ENCODE results near the gene RHOC.

RHOC gene

DNA sequence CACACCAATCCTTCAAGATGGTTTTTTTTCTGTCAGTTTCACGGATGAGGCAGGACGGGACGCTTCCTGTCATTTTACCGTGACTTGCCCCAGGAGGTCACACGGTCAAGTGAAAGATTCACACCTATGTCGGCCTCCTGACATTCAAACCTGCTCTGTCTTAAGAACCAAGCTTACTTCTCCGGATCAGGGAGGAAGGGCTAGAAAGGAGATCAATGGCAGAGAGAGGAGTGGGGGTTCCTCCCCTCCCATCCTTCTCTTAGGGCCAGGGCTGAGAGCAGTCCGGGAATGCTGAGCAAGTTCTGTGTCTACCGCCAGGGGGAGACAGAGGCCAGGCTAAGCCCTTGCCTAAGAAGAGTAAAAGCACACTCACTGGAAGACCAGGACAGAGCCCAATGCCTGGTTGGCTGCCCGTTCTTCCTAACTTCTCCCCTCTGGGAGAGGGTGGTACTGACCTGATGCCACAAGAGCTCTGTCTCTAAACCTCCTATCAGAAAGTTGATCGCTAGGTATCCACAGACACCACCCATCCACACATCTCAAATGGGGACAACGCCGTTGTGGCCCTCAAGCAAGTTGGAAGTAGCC lies 9.3 kb upstream of the RHOC start:
- peak; percentile 78 for DNase-seq

DNA sequence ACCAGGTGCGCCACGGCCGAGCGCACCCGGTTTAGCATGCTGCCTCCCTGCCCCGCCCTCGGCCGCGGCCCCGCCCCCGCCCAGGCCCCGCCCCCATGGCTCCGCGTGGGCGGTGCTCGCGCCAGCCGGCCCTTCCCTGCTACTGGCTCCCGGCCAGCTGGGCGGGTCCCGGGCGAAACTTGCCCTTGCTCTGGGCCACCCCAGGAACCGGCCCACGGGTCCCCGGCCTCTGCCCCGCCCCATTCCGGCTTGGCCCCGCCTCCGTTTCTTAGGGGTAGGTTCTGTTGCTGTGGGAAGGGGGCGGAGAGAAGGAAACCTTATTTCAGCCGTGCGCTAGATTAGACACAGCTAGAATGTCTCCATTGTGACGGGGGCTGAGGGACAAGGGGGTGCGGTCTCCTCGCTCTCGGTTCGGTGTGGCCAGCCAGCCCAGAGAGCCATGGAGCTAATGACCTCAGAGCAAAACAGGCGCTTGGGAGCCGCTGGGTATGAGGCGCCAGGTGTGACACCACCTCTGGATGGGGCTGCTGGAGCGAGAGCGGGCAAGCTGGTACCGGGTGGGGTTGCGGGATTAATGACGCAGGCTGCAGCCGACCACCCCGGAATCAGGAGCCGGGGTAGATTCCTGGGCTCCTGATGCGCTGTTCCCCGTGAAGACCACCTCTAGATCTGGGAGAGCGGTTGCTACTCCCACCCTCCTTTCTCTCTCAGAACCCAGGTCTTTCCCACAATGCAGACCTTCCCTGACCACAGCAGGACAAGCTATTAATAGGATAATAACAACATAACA lies 8.5 kb upstream of the RHOC start, which contains the start of gene PPM1J:
TSS of gene PPM1J (minus strand) at position 69 of the 790 bp plus-strand sequence. CDS start at position 38, 31 bp downstream.
- peak; percentile 68 for DNase-seq

DNA sequence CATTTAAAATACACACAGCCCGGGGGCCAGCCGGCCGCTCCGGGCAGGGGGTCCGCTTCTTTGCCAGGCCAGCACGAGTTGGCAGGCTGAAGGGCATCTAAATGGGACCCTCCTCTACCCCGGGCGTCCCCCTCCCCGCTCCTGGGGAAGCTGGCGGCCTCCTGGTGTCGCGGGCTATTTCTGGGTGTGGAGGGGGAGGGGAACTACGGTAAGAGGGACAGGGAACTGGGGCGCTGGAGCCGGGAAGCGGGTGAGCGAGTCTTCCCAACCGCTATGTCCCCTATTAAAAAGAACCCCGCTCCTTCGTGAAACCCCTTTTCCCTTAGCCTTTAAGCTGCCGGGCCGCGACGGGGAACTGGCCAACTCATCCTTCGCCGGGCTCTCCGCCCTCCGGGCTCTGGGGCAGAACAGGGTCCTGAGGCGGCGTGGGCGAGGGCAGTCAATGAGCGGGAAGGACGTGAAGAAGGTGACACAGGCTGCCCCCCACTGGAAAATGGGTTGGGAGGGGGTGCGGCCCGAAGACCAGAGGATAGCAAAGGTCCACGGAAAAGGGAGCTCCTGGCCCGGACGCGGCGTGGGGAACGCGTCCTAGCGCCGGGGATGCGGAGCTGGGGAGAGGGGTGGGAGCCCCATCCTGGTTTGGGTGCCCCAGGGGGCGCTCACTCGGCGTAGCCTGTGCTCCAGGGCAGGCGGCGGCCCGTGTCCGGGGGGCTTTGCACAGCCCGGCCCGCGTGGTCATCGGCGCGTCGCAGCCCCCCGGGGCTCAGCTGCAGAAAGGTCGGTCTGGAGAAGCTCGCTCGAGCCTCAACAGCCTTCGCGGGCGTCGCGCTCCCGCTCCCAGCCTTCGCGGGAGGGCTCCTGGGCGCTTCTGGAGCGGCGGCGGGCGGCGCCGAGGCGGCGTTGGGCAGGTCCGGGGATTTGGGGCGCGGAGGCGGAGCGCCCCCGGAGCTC lies 7.7 kb upstream of the RHOC start:
- DNase-seq: no peak

DNA sequence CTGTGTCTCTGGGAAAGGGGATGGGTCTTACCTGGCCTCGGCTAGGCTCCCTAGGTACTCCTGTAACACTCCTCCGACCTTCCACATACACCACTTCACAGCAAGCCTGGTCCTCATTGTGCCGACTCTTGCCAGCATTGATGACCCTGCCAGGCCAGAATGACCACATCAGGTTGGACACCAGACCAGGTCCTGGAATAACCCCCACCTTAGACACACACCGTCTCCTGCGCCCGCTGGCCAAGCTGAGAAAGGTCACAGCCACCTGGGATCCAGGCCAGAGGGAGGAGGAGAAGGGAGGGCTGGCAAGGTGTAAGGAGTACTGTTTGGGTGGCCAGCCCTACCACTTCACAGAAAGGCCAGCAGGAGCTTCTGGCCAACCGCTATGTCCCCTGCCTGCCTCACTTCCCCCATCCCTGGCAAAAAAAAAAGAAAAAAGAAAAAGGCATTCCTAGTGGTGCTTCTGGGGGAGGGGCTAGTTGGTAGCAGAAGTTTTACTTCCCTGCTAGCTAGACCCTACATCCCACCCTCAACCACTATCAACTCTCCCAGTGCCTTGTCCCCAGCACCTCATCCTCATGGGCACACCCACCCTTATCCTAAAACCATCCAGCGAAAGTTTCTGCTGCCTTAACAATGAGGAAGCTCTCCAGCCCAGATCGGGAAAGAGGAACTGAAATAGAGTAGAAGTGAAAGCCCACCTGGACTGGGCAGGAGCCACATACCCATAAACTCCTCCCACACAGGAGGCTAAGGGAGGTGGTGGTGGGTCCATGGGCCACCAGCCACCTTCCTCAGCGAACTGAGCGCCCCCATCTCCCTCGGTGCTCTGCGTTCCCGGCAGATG lies 6.8 kb upstream of the RHOC start:
- DNase-seq: no peak

DNA sequence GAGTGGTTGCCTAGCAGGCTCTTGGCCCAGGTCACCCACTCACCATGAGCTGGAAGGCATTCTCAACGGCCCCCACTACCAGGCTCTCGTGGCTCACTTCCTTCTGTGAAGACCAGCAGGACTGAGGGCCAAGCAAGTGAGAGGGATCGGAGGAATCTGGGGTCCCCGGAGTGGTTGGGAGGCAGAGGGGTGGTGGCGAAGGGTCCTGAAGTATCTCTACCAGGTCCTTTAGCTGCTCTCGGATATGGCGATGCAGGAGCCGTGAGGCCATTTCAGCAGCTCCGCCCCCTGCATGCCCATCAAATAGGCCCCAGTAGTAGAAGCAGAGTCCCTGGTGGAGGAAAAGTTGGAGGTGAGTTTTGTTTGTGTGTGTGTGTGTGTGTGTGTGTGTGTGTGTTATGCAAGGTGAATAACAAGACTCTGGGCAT lies 5.8 kb upstream of the RHOC start:
- DNase-seq: no peak

DNA sequence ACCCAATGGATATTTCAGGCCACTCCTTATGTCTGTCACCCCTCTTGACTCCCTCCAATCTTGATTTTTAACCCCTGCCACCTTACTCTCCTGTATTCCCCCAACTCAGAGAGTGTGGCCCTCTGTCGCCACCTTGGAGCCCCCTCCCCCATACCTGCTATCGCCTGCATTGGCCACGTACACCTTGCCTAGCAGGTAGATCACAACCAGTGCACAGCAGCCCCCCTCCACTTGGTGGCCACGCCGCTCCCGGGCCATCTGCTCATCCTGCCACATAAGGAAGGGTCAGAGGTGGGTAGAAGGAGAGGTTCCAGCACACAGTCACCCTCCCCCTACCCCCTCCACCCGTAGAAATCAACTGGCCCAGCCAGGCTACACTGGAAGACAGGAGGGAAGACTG lies 5.3 kb upstream of the RHOC start:
- no peak for DNase-seq

DNA sequence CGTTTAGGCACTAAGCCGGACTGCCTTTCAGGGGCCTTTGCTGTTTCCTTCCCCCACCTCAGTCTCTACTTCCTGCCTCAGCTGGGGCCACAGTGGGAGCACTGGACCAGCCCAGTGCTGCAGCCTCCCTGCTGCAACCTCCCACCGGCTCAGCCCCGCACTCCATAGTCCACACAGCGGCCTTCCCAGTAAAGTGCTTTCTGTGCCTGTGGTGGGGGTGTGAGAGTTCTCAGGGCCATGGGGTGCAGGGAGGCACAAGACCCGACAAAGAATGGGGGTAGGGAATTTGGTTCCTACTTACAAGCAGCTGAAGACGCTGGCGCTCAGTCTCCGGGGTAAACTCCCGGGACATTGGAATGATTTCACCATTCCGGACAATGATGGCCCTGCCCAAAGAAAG lies 4.7 kb upstream of the RHOC start:
- no peak for DNase-seq

DNA sequence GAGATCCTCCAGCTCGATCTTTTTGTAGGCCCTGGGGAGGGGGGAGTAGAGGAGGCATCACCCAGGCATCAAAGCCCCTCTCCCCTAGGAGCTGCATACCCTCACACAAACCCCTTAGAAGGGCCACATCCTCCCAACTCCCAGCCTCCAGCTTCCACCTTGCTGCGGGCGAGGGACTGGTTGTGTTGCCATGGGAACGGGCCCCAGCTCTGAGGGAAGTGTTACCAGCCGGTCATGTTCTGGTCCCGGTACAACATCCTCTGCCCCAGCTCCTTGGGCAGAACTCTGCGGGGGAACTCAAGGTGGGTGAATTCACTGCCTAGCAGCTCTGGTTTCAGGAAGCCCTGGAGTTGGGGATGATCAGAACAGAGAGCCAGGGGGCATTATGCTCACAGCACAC lies 4.1 kb upstream of the RHOC start:
- no peak for DNase-seq

DNA sequence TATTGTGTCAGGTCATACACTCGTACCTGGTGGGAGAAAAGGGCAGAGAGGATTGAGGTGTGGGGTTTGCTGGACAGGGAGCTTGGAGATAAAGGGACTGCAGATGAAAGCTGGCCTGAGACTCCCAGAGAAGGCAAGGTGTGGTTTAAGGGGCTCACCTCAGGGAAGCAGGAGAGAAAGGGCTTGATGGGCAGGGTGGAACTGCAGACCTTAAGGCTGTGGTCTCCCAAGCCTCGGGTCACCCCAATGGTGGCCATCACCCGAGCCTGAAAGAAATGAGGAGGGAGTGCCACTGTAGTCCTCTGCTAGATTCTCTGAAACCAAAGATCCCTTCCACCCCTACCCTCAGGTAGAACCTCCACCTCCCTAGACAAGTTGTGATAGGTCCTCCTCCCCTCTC lies 3.7 kb upstream of the RHOC start:
- DNase-seq: no peak

DNA sequence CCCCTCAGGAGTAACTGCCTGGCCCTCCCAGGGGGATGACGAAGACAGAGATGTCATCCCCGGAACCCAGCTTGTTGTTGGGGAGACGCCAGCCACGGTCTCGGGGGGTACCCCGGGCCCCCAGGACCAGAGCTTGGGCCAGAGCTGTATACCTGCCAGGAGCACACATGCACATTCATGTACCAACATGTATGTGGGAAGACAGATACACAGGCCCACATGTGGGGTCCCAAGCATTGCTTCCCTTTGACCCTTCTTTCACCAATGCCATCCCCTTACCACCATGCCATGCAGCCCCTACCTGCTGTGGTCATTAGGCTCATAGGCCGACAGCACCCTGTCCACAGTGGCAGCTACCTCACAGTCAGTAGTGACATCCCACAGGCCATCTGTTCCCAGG lies 3.2 kb upstream of the RHOC start:
- DNase-seq: no peak

DNA sequence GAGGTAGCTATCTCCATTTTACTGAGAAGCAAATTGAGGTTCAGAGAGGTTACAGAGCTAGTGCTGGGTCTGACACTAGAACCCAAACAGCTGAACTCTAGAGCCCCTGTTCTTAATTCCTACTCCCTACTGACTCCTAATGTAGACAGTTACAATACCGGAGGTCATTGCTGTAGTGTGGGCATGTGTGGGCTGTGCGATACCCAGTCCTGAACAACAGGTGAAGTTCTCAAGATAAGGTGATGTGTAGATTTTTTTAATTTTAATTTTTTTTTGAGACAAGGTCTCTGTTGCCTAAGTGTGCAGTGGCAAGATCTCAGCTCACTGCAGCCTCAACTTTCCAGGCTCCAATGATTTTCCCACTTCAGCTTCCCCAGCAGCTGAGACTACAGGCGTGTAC lies 1.6 kb upstream of the RHOC start:
- no peak for DNase-seq

DNA sequence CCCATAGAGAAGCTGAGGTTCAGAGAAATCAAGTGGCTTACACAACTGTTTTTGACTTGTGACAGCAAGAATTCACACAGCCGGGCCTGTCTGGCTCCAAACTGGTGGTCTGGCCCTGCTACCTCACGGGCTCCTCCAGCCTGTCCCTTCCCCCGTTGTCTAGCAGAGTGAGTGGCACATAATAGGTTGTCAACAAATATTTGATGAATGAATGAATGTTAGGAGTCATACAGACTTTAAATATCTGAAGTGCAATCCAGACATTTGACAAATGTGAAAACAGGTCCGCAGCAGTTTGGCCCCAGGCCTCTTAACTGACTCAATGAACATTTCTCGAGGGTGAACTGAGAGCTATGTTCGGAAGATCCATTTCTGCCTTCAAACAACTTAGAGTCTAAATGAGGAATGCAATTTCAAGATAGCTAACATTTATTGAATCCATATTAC lies 1.1 kb upstream of the RHOC start:
- DNase-seq: no peak

DNA sequence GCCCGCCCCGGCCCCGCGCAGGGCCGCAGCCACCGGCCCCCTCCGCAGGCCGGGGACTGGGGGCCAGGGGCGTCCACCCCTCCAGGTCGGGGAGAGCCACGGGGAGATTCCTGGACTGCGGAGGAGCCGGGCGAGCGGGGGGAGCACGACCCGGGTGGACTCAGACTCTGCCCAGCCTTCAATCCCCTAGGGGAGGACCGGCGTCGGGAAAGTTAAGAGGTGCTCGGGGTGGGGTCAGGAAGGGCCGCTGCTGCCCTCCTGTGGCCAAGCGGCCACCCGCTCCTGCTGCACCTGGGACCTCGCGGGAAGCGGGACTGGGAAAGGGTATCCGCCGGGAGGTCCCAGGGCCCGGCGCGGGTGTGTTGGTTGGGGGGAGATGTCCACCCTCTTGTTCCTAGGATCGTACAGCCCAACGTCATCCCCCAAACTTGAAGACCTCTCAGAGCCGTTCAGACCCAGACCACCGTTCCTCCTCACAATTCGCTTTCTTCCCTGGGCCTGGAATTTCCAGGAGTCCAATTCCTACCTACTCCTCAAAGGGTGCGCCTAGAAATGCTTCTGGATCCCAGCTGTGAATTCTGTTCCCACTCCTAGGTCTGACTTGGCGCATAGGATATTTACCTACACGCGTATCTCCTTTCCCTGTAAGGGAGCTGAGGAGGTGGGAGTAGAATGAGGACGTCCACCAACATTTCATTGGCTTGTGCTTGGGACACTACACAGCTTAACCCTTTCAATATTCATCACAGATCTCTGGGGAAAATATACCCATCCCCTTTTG lies 484 bp upstream of the RHOC start:
- peak; percentile 71 for DNase-seq

DNA sequence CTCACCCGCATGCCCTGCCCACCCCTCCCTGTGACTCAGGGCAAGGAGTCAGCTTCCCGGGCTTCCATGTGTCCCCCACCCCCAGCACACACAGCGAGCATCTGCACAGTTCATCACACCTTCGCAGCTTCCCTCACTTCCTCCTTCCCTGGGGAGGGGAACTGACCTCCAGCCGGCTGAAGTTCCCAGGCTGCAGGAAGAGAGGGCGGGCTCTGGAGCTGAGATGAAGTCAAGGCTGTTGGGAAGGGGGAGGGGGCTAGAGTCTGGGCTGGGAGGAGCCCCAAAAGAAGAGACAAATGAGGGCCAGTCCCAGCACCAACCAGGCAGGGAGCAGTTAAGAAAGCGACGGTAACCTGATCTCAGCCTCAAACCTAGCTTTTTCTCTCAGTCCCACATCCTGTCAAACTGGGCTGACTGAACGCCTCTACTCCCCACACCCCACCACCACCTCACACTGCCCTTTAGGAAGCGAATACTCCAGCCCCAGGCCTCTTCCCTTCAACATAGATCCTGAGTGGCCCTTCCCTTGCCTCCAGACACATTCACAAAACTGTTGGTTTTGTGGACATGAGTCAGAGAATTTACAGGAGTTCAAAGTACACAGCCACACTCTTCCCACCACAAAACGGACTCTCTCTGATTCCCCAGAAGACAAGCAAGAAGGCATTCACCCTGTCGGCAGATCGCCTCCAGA lies 1.8 kb downstream of the RHOC start:
- peak; percentile 80 for DNase-seq

DNA sequence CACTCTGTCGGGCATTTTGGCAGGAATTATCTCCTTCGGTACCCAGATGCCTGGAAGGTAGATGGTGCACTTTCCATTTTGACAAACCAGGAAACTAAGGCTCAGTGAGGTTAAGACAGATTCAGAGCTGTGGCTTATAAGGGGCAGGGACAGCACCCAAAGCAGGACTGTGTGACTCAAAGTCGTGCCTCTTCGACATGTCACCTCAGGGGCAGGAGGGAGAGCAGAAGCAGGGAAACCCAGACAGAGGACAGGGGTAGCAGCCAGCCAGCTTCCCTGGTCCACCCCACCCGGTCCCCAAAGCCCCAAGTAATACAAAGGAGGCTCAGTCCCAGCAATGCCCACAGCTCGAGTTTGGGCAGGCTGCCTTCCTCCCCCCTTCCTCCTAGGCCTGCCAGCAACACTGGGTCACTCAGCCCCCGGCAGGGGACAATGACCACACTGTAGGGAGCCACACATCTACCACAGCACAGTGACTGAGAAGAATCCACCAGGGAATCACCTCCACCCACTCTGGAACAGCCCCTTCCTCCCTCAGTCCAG lies 2.5 kb downstream of the RHOC start:
- no peak for DNase-seq

DNA sequence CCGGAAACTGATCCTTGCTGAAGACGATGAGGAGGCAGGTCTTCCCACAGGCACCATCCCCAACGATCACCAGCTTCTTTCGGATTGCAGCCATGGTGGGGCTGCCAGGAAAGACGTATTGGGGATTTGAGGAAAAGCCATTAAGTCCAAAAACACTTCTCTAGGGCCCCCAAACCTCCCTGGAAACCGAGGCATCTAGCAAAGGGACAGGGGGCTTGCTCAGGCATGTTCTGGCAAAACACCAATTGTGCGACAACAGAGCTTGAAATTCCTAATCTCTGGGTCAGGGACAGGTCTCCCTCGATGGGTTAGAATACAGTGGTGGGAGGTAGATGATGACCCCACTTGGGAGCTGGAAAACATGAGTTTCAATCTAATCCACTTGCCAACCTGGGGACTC lies 3.2 kb downstream of the RHOC start:
- no peak for DNase-seq

DNA sequence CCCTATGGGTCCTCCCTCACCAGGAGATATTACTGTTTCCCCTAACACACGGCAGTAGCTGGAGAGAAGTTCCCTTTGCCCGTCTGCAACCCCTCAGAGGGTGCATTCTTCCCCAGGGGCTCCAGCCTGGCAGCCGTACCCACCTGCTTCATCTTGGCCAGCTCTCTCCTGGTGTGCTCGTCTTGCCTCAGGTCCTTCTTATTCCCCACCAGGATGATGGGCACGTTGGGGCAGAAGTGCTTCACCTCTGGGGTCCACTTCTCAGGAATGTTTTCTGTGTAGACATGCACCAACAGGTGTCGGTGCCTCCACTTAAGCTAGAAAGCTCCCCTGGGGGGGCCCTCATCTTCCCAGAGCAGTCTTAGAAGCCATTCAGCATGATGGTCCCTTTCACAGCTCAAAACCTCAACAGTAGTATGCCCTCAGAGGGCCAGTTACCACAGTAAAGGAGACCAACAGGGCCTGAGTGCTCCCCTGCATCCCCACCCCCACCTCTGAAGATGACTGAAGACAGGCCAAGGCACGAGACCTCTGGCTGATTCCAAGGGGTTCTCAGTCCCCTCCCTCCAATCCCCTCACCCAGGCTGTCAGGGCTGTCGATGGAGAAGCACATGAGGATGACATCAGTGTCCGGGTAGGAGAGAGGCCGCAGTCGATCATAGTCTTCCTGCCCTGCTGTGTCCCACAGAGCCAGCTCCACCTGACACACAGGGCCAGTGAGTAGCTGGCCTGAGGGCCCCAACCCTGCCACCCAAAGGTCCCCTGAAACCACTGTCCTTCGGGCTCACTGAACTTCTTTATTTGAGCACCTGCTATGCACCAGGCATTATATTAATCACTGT lies 4.3 kb downstream of the RHOC start:
- no peak for DNase-seq

DNA sequence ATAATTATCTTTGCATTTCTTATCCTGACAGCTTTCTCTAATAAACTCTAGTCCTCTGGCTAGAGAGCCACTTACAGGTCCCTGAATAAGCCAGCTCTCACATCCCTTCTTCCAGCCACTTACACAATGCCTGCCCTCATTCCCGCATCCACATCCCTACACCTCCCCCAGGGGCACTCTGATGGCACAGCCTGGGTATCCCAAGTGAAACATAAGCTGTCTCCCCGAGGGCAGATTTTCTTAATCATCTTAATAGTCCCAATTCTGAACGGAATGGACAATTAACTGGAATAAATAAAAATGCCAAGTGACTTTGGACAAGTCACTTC lies 4.9 kb downstream of the RHOC start:
- no peak for DNase-seq

DNA sequence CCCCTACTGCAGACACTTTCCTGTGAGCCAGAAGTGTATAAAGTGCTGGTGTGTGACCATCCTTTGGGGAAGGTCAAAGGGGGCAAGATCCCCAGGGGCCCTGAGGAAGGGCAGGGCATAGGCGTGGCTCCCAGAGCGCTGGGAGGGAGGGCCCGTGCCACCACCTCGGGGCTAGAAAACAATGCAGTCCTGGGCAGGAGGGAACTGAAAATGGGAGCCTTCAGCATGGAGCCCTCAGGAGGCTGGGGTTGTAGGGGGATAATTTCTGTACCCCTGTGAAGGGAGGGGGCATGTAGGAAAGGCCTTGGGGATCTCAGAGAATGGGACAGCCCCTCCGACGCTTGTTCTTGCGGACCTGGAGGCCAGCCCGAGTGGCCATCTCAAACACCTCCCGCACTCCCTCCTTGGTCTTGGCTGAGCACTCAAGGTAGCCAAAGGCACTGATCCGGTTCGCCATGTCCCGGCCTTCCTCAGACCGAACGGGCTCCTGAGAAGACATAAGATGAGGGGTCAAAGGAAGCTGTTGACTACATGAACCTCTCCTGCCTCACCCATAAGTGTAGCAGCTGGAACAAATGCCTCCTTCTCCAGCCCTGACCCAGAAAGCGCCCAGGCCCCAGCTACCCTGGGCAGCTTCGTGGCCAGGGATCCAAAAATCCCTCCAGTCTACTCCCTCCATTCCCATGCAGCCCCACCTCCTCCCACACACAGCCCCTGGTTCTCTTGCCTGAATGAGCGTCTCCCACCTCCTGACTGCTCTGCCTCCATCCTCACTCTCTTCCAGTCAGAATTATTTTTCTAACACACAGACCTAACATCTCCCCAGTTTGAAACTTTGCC lies 5.5 kb downstream of the RHOC start:
- no peak for DNase-seq

Measured in NCI-H446 treated with DMSO at 0.1 percent for 48 hours (cell line).